ENCODE results near the gene NPS.

Gene NPS

GRCh38 chr10:127571386-127571785, 22.3 kb downstream of the NPS start:
- no peak for DNase-seq (ENCODE audit: low read depth, low spot score)
- Histone ChIP-seq H3K9me3 (ENCODE audit: insufficient read depth, low read length) (no peaks in the 10 kb centered on the region), H3K36me3 (ENCODE audit: insufficient read depth, insufficient read length, low read length) (no peaks in the 10 kb centered on the region), H3K9ac (ENCODE audit: insufficient read length, low read depth) (no peak overlapping the region), H3K4me1 (ENCODE audit: insufficient read depth, insufficient read length) (no peaks in the 10 kb centered on the region), H3K27me3 (ENCODE audit: insufficient read depth, insufficient read length) (no peaks in the 10 kb centered on the region), H3K4me3 (ENCODE audit: insufficient read length, low read depth) (no peak overlapping the region)
- TF ChIP-seq ZNF274 (IDR thresholded peaks at IDR 0.05; ENCODE audit: low read depth, low read length) (no peak), YY1 (IDR thresholded peaks at IDR 0.05; ENCODE audit: insufficient read depth, insufficient read length) (no peak), SUZ12 (IDR thresholded peaks at IDR 0.05; ENCODE audit: extremely low read depth, insufficient read depth, insufficient read length) (no peak)

- H3K9ac ChIP-seq (ENCODE audit: insufficient read length, low read depth), result no peak overlapping the region
- no peak for DNase-seq (ENCODE audit: low read depth, low spot score)
- no peak overlapping the region for H3K4me3 ChIP-seq (ENCODE audit: insufficient read length, low read depth)
- TF ChIP-seq SUZ12 (IDR thresholded peaks at IDR 0.05; ENCODE audit: extremely low read depth, insufficient read depth, insufficient read length) (no peak), ZNF274 (IDR thresholded peaks at IDR 0.05; ENCODE audit: low read depth, low read length) (no peak), YY1 (IDR thresholded peaks at IDR 0.05; ENCODE audit: insufficient read depth, insufficient read length) (no peak)
- H3K9me3 ChIP-seq (ENCODE audit: insufficient read depth, low read length), result no peaks in the 10 kb centered on the region
- no peaks in the 10 kb centered on the region for H3K36me3 ChIP-seq (ENCODE audit: insufficient read depth, insufficient read length, low read length)
- no peaks in the 10 kb centered on the region for H3K4me1 ChIP-seq (ENCODE audit: insufficient read depth, insufficient read length)
- H3K27me3 ChIP-seq (ENCODE audit: insufficient read depth, insufficient read length), result no peaks in the 10 kb centered on the region
These were observed 26.9 kb downstream of the NPS start for GRCh38 chr10:127576051-127576450.

GRCh38 chr10:127576740-127577161, 27.6 kb downstream of the NPS start:
- TF ChIP-seq ZNF274 (IDR thresholded peaks at IDR 0.05; ENCODE audit: low read depth, low read length) (no peak), SUZ12 (IDR thresholded peaks at IDR 0.05; ENCODE audit: extremely low read depth, insufficient read depth, insufficient read length) (no peak), YY1 (IDR thresholded peaks at IDR 0.05; ENCODE audit: insufficient read depth, insufficient read length) (no peak)
- no peaks in the 10 kb centered on the region for H3K9me3 ChIP-seq (ENCODE audit: insufficient read depth, low read length)

GRCh38 chr10:127577376-127578258, 28.5 kb downstream of the NPS start:
- no peak for DNase-seq (ENCODE audit: low read depth, low spot score)
- TF ChIP-seq YY1 (IDR thresholded peaks at IDR 0.05; ENCODE audit: insufficient read depth, insufficient read length) (no peak), ZNF274 (IDR thresholded peaks at IDR 0.05; ENCODE audit: low read depth, low read length) (no peak), SUZ12 (IDR thresholded peaks at IDR 0.05; ENCODE audit: extremely low read depth, insufficient read depth, insufficient read length) (no peak)
- Histone ChIP-seq H3K9me3 (ENCODE audit: insufficient read depth, low read length) (no peaks in the 10 kb centered on the region), H3K9ac (ENCODE audit: insufficient read length, low read depth) (no peak overlapping the region), H3K4me1 (ENCODE audit: insufficient read depth, insufficient read length) (no peaks in the 10 kb centered on the region), H3K36me3 (ENCODE audit: insufficient read depth, insufficient read length, low read length) (no peaks in the 10 kb centered on the region), H3K27me3 (ENCODE audit: insufficient read depth, insufficient read length) (no peaks in the 10 kb centered on the region), H3K4me3 (ENCODE audit: insufficient read length, low read depth) (no peak overlapping the region)

More at GRCh38 chr10:127576740-127577161, 27.6 kb downstream of the NPS start:
- no peak overlapping the region for H3K9ac ChIP-seq (ENCODE audit: insufficient read length, low read depth)
- no peaks in the 10 kb centered on the region for H3K36me3 ChIP-seq (ENCODE audit: insufficient read depth, insufficient read length, low read length)
- no peaks in the 10 kb centered on the region for H3K27me3 ChIP-seq (ENCODE audit: insufficient read depth, insufficient read length)
- H3K4me3 ChIP-seq (ENCODE audit: insufficient read length, low read depth), result no peak overlapping the region
- no peak for DNase-seq (ENCODE audit: low read depth, low spot score)
- no peaks in the 10 kb centered on the region for H3K4me1 ChIP-seq (ENCODE audit: insufficient read depth, insufficient read length)

- Histone ChIP-seq H3K4me1 (ENCODE audit: insufficient read depth, insufficient read length) (no peaks in the 10 kb centered on the region), H3K36me3 (ENCODE audit: insufficient read depth, insufficient read length, low read length) (no peaks in the 10 kb centered on the region), H3K9me3 (ENCODE audit: insufficient read depth, low read length) (no peaks in the 10 kb centered on the region), H3K4me3 (ENCODE audit: insufficient read length, low read depth) (no peak overlapping the region), H3K27me3 (ENCODE audit: insufficient read depth, insufficient read length) (no peaks in the 10 kb centered on the region), H3K9ac (ENCODE audit: insufficient read length, low read depth) (no peak overlapping the region)
- TF ChIP-seq ZNF274 (IDR thresholded peaks at IDR 0.05; ENCODE audit: low read depth, low read length) (no peak), SUZ12 (IDR thresholded peaks at IDR 0.05; ENCODE audit: extremely low read depth, insufficient read depth, insufficient read length) (no peak), YY1 (IDR thresholded peaks at IDR 0.05; ENCODE audit: insufficient read depth, insufficient read length) (no peak)
- DNase-seq (ENCODE audit: low read depth, low spot score), result no peak
These were observed 29.3 kb downstream of the NPS start for GRCh38 chr10:127578259-127578960.

GRCh38 chr10:127578961-127579305, 29.8 kb downstream of the NPS start:
- no peak for DNase-seq (ENCODE audit: low read depth, low spot score)
- H3K9ac ChIP-seq (ENCODE audit: insufficient read length, low read depth), result no peak overlapping the region
- no peaks in the 10 kb centered on the region for H3K9me3 ChIP-seq (ENCODE audit: insufficient read depth, low read length)
- H3K4me3 ChIP-seq (ENCODE audit: insufficient read length, low read depth), result no peak overlapping the region
- H3K4me1 ChIP-seq (ENCODE audit: insufficient read depth, insufficient read length), result no peaks in the 10 kb centered on the region
- H3K27me3 ChIP-seq (ENCODE audit: insufficient read depth, insufficient read length), result no peaks in the 10 kb centered on the region
- no peak for TF ChIP-seq YY1 (IDR thresholded peaks at IDR 0.05; ENCODE audit: insufficient read depth, insufficient read length)
- TF ChIP-seq SUZ12 (IDR thresholded peaks at IDR 0.05; ENCODE audit: extremely low read depth, insufficient read depth, insufficient read length), result no peak
- no peak for TF ChIP-seq ZNF274 (IDR thresholded peaks at IDR 0.05; ENCODE audit: low read depth, low read length)
- H3K36me3 ChIP-seq (ENCODE audit: insufficient read depth, insufficient read length, low read length), result no peaks in the 10 kb centered on the region

- no peak overlapping the region for H3K4me3 ChIP-seq (ENCODE audit: insufficient read length, low read depth)
- no peaks in the 10 kb centered on the region for H3K27me3 ChIP-seq (ENCODE audit: insufficient read depth, insufficient read length)
- H3K9ac ChIP-seq (ENCODE audit: insufficient read length, low read depth), result no peak overlapping the region
- no peaks in the 10 kb centered on the region for H3K4me1 ChIP-seq (ENCODE audit: insufficient read depth, insufficient read length)
- no peaks in the 10 kb centered on the region for H3K9me3 ChIP-seq (ENCODE audit: insufficient read depth, low read length)
- TF ChIP-seq ZNF274 (IDR thresholded peaks at IDR 0.05; ENCODE audit: low read depth, low read length), result no peak
- no peak for TF ChIP-seq SUZ12 (IDR thresholded peaks at IDR 0.05; ENCODE audit: extremely low read depth, insufficient read depth, insufficient read length)
- no peak for DNase-seq (ENCODE audit: low read depth, low spot score)
- H3K36me3 ChIP-seq (ENCODE audit: insufficient read depth, insufficient read length, low read length), result no peaks in the 10 kb centered on the region
These were observed 30.5 kb downstream of the NPS start for GRCh38 chr10:127579640-127580039.
